A673 (cell line): ENCODE data around the gene MPZL2. TPM values are rescaled to one million over a fixed set of nuclear protein-coding genes. Genes with fewer than 3 reads are reported as not detected.

ENCODE experiments used
- BruUV-seq: library from RNA; stranded (reverse); fragments of 400-500 nt; replicated peaks from 2 replicates; lab custom pipeline; 2021; lab: Mats Ljungman, UMichigan
- CTCF ChIA-PET: fragments of 300-600 bp; sonication (Branson Sonifier 250); formaldehyde crosslinking; loops from one replicate; lab custom pipeline; 2022; ENCODE audit warnings: antibody characterized with exemption; lab: Charles Lee
- POLR2A ChIA-PET: fragments of 300-600 bp; sonication (Branson Sonifier 250); formaldehyde crosslinking; loops from one replicate; lab custom pipeline; 2022; ENCODE audit warnings: antibody characterized with exemption; ENCODE audit not compliant: low non-redundant PET; lab: Charles Lee
- DNase-seq: peaks from one replicate; pipeline ENCODE4 v3.0.0-alpha.2; 2015; ENCODE audit warnings: low spot score
- H3K27ac ChIP-seq: fragments of 200-600 bp; sonication (generic); 2 replicates; pipeline ENCODE4 v1.5.1; 2016; ENCODE audit warnings: mixed run types, low read depth, mild to moderate bottlenecking, mixed read lengths, antibody characterized with exemption, low read length; ENCODE audit not compliant: poor library complexity, severe bottlenecking
- H3K27me3 ChIP-seq: fragments of 200-600 bp; sonication (generic); replicated peaks from 2 replicates; pipeline ENCODE4 v1.6.1; 2017; ENCODE audit warnings: mixed run types, low read depth, mild to moderate bottlenecking, mixed read lengths, antibody characterized with exemption, low read length; ENCODE audit not compliant: insufficient read depth, poor library complexity
- H3K36me3 ChIP-seq: fragments of 200-600 bp; sonication (generic); 2 replicates; pipeline ENCODE4 v1.6.1; 2016; ENCODE audit warnings: mixed run types, mild to moderate bottlenecking, mixed read lengths, antibody characterized with exemption, low read length; ENCODE audit not compliant: insufficient read depth, poor library complexity, severe bottlenecking
- H3K4me1 ChIP-seq: fragments of 200-600 bp; sonication (generic); 2 replicates; pipeline ENCODE4 v1.6.1; 2017; ENCODE audit warnings: mixed run types, mild to moderate bottlenecking, mixed read lengths, antibody characterized with exemption, low read length; ENCODE audit not compliant: insufficient read depth, poor library complexity, severe bottlenecking
- H3K4me3 ChIP-seq: fragments of 200-600 bp; sonication (generic); 2 replicates; pipeline ENCODE4 v1.5.1; 2016; ENCODE audit warnings: low read depth, mixed run types, mild to moderate bottlenecking, mixed read lengths, low read length; ENCODE audit not compliant: poor library complexity, severe bottlenecking
- H3K9me3 ChIP-seq: fragments of 200-600 bp; sonication (generic); 2 replicates; pipeline ENCODE4 v1.6.1; 2016; ENCODE audit warnings: mixed run types, low read depth, mild to moderate bottlenecking, mixed read lengths, antibody characterized with exemption, low read length; ENCODE audit not compliant: poor library complexity, severe bottlenecking
- EZH2 ChIP-seq: fragments of 200-600 bp; sonication (generic); IDR thresholded peaks from 2 replicates; pipeline ENCODE4 v1.6.1; 2017; ENCODE audit warnings: borderline replicate concordance, low read depth, mild to moderate bottlenecking, mixed read lengths, antibody characterized with exemption, low read length; ENCODE audit not compliant: poor library complexity, severe bottlenecking
- intact Hi-C: fragments of 100-400 bp; cut with micrococcal nuclease; formaldehyde crosslinking; loops from one replicate; pipeline ENCODE4 v1.10.0; 2022; ENCODE audit not compliant: unreplicated experiment
- total RNA-seq: library from RNA; stranded (reverse); gene quantifications from 2 replicates; pipeline ENCODE4 v1.2.3, GENCODE V29; 2021
- TF ChIP-seq, protein P1 (sequence below): fragments of 300-800, 200-600 bp; sonication (generic); conservative IDR thresholded peaks from 2 replicates; pipeline ENCODE4 v1.5.1; 2017; ENCODE audit warnings: low read depth, mild to moderate bottlenecking, antibody characterized with exemption, low read length, moderate library complexity, mixed read lengths

MPZL2 gene
- total RNA-seq, 1 experiment from 2014 or later, result not detected

DNA sequence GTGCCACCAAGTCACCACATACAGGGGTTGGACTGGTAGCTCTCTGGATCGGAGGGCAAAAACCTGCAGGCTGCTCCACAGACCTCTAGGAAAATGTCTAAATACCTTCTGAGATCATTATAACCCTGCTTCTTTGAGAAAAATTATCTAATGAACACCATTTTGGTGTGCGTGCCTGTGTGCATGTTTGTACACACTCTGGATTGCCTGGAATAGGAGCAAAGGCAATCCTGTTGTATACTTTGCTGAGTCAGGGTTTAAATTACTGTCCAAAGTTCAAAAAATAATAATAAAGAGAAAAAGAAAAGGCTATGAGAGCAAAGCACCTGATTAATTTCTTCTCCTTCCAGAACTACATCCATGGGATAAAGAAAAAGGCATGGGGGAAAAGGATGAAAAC is 50.3 kb downstream of the MPZL2 start:
- DNase-seq, result no peak
- Histone ChIP-seq H3K27ac (no peak overlapping the region), H3K9me3 (no peaks in the 10 kb centered on the region), H3K36me3 (no peaks in the 10 kb centered on the region), H3K27me3 (peaks cover 66% of the 10 kb centered on the region), H3K4me3 (no peak overlapping the region), H3K4me1 (no peaks in the 10 kb centered on the region)
- TF ChIP-seq, protein P1, sequence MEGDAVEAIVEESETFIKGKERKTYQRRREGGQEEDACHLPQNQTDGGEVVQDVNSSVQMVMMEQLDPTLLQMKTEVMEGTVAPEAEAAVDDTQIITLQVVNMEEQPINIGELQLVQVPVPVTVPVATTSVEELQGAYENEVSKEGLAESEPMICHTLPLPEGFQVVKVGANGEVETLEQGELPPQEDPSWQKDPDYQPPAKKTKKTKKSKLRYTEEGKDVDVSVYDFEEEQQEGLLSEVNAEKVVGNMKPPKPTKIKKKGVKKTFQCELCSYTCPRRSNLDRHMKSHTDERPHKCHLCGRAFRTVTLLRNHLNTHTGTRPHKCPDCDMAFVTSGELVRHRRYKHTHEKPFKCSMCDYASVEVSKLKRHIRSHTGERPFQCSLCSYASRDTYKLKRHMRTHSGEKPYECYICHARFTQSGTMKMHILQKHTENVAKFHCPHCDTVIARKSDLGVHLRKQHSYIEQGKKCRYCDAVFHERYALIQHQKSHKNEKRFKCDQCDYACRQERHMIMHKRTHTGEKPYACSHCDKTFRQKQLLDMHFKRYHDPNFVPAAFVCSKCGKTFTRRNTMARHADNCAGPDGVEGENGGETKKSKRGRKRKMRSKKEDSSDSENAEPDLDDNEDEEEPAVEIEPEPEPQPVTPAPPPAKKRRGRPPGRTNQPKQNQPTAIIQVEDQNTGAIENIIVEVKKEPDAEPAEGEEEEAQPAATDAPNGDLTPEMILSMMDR, result no peak
- no peak for TF ChIP-seq EZH2
- no TSS peak for BruUV-seq
- intact Hi-C loops, result no loop called here
- ChIA-PET POLR2A (no interaction called here), CTCF (no interaction called here)

DNA sequence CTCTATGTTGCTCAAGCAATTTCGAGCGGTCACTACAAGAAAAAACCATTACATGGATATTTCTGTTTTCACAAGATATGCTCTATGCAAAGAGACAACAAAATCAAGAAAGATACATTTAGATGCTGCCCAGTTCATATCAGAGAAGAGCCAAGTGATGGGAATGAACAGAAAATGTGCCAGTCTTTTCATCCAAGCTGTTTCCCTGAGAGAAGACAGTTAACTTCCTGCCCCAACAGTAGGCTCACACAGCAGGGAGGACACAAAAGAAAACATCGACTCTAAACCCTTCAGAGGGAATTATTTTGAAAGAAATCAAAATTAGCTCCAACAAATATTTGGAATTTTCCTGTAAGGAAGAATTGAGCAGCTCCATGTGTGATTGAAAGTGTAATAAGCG is 50.9 kb downstream of the MPZL2 start:
- ChIA-PET POLR2A (no interaction called here), CTCF (no interaction called here)
- Histone ChIP-seq H3K4me1 (no peaks in the 10 kb centered on the region), H3K4me3 (no peak overlapping the region), H3K27me3 (peaks cover 66% of the 10 kb centered on the region), H3K9me3 (no peaks in the 10 kb centered on the region), H3K27ac (no peak overlapping the region), H3K36me3 (no peaks in the 10 kb centered on the region)
- intact Hi-C loops, result no loop called here
- TF ChIP-seq, protein P1, result no peak
- no peak for TF ChIP-seq EZH2
- no TSS peak for BruUV-seq
- no peak for DNase-seq

DNA sequence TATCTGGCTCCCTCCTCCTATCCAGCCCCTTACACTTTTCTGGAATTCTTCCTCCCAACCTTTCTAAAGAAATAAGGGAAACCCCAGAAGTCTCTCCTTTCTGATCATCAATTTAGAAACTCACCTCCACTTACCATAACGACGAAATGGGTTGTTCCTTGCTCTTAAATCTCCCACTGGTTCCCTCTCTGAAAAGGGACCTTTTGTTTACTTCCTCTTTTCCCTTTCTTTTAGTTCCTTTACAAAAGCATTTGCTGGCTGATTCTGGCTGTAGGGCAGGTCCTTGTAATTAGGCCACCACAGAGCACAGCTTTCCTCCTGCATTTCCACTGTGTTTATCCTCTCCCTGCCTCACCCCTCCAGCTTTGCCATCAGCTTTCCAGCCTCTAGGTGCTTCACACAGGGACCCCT is 51.3 kb downstream of the MPZL2 start:
- peaks cover 69% of the 10 kb centered on the region for H3K27me3 ChIP-seq
- CTCF ChIA-PET, result no interaction called here
- TF ChIP-seq, protein P1, result no peak
- TF ChIP-seq EZH2, result no peak
- intact Hi-C loops, result no loop called here
- BruUV-seq, result no TSS peak
- POLR2A ChIA-PET, result no interaction called here
- H3K27ac ChIP-seq, result no peak overlapping the region
- H3K4me1 ChIP-seq, result no peaks in the 10 kb centered on the region
- H3K4me3 ChIP-seq, result no peak overlapping the region
- DNase-seq, result no peak
- no peaks in the 10 kb centered on the region for H3K36me3 ChIP-seq
- H3K9me3 ChIP-seq, result no peaks in the 10 kb centered on the region
